GM12872 (cell line): ENCODE results near the gene PAMR1.

Source experiments
- CTCF ChIP-seq: IDR thresholded peaks from 3 replicates; pipeline ENCODE4 v1.5.1; 2011; ENCODE audit warnings: low read depth, mild to moderate bottlenecking, low read length, moderate library complexity; ENCODE audit not compliant: insufficient read depth

PAMR1 gene

GRCh38 chr11:35419830-35420333 lies 105.5 kb downstream of the PAMR1 start:
- no peak for TF ChIP-seq CTCF

GRCh38 chr11:35419184-35419829 lies 106.1 kb downstream of the PAMR1 start, which contains the start of gene SLC1A2:
SLC1A2 (minus strand) TSS chr11:35419558; CDS start chr11:35418966, 592 bp downstream.
- no peak for TF ChIP-seq CTCF

- TF ChIP-seq CTCF, result no peak
Observed at GRCh38 chr11:35418282-35419183, 106.9 kb downstream of the PAMR1 start.

GRCh38 chr11:35415487-35415886 lies 109.9 kb downstream of the PAMR1 start:
- no peak for TF ChIP-seq CTCF

GRCh38 chr11:35414776-35415175 lies 110.6 kb downstream of the PAMR1 start:
- no peak for TF ChIP-seq CTCF

- no peak for TF ChIP-seq CTCF
Observed at GRCh38 chr11:35414311-35414710, 111.1 kb downstream of the PAMR1 start.

GRCh38 chr11:35413598-35413997 lies 111.8 kb downstream of the PAMR1 start:
- no peak for TF ChIP-seq CTCF
